H1 (cell line): ENCODE measurements around the gene SLC2A11. TPM values are rescaled to one million over a fixed set of nuclear protein-coding genes. Genes with fewer than 3 reads are reported as not detected.

ENCODE experiments used
- CTCF ChIA-PET: fragments of 300-600 bp; sonication (Branson Sonifier 250); formaldehyde crosslinking; loops from one replicate; lab custom pipeline; 2021; ENCODE audit not compliant: partially characterized antibody; lab: Charles Lee
- POLR2A ChIA-PET: fragments of 300-600 bp; sonication (Branson Sonifier 250); formaldehyde crosslinking; loops from one replicate; lab custom pipeline; 2021; ENCODE audit warnings: inconsistent platforms; ENCODE audit not compliant: partially characterized antibody; lab: Charles Lee
- DNase-seq, 2 experiments: peaks; one replicate each; pipeline versions ENCODE4 v3.0.0 to v3.0.0-alpha.2; 2010 to 2022; ENCODE audit warnings: low spot score in 2 of 2, low read depth in 1 of 2, mixed read lengths in 1 of 2
- FAIRE-seq: peaks from 2 replicates; lab custom pipeline; 2011; peaks lifted over from hg19 to GRCh38; lab: Jason Lieb, UNC
- H2AFZ ChIP-seq: 2 replicates; pipeline ENCODE4 v1.8.1; 2012; ENCODE audit warnings: low read length, inconsistent platforms
- H2AK5ac ChIP-seq: 2 replicates; pipeline ENCODE4 v1.6.1; 2013; ENCODE audit warnings: low read depth, low read length
- H2BK120ac ChIP-seq: replicated peaks from 2 replicates; pipeline ENCODE3; 2013; ENCODE audit warnings: low read depth, low read length, inconsistent platforms
- H2BK12ac ChIP-seq: 2 replicates; pipeline ENCODE4 v1.6.1; 2013; ENCODE audit warnings: low read depth, low read length
- H2BK15ac ChIP-seq: 2 replicates; pipeline ENCODE4 v1.6.1; 2013; ENCODE audit warnings: low read length
- H2BK20ac ChIP-seq: 2 replicates; pipeline ENCODE4 v1.6.1; 2013; ENCODE audit warnings: low read length
- H2BK5ac ChIP-seq: 2 replicates; pipeline ENCODE4 v1.6.1; 2013; ENCODE audit warnings: low read depth, low read length
- H3K14ac ChIP-seq: 2 replicates; pipeline ENCODE4 v1.6.1; 2013; ENCODE audit warnings: inconsistent platforms; ENCODE audit not compliant: insufficient read length
- H3K18ac ChIP-seq: 2 replicates; pipeline ENCODE4 v1.6.1; 2013; ENCODE audit warnings: low read length; ENCODE audit errors: extremely low read depth
- H3K23ac ChIP-seq: 2 replicates; pipeline ENCODE4 v1.6.1; 2013; ENCODE audit warnings: inconsistent platforms; ENCODE audit not compliant: insufficient read length
- H3K23me2 ChIP-seq: 2 replicates; pipeline ENCODE4 v1.6.1; 2013; ENCODE audit warnings: low read depth, low read length
- H3K27ac ChIP-seq: 2 replicates; pipeline ENCODE4 v1.6.1; 2011; ENCODE audit warnings: low read depth, low read length, inconsistent platforms
- H3K27me3 ChIP-seq, 4 experiments: replicated peaks in 1 of 4; 1 replicate in 1 of 4; 2 replicates in 3 of 4; pipeline versions ENCODE4 v1.6.1 to v1.8.1; 2011 to 2013; ENCODE audit warnings: low read length in 3 of 4, mild to moderate bottlenecking in 3 of 4, inconsistent platforms in 2 of 4, mixed read lengths in 2 of 4, moderate library complexity in 1 of 4; ENCODE audit not compliant: control insufficient read depth in 3 of 4, insufficient read depth in 3 of 4; ENCODE audit errors: extremely low read depth in 1 of 4
- H3K36me3 ChIP-seq, 4 experiments: 2 replicates each; pipeline versions ENCODE4 v1.6.1 to v1.8.1; 2011 to 2013; ENCODE audit warnings: mild to moderate bottlenecking in 4 of 4, low read length in 3 of 4, moderate library complexity in 2 of 4, control low read depth in 1 of 4, inconsistent platforms in 1 of 4; ENCODE audit not compliant: insufficient read depth in 4 of 4, control insufficient read depth in 2 of 4
- H3K4ac ChIP-seq: replicated peaks from 2 replicates; pipeline ENCODE3; 2013; ENCODE audit warnings: low read length, low read depth, mixed read lengths, inconsistent platforms; ENCODE audit not compliant: insufficient read length
- H3K4me1 ChIP-seq, 4 experiments: replicated peaks in 1 of 4; 1 replicate in 1 of 4; 2 replicates in 3 of 4; pipeline versions ENCODE4 v1.6.1 to v1.8.1; 2011 to 2013; ENCODE audit warnings: low read length in 3 of 4, inconsistent platforms in 2 of 4, mixed read lengths in 1 of 4; ENCODE audit not compliant: insufficient read depth in 4 of 4, control insufficient read depth in 3 of 4
- H3K4me2 ChIP-seq, 2 experiments: 2 replicates each; pipeline versions ENCODE4 v1.6.1 to v1.8.1; 2011 to 2013; ENCODE audit warnings: low read depth in 2 of 2, low read length in 2 of 2, control low read depth in 1 of 2, inconsistent platforms in 1 of 2, mild to moderate bottlenecking in 1 of 2; ENCODE audit not compliant: insufficient read depth in 1 of 2
- H3K4me3 ChIP-seq, 4 experiments: fragments of 200-600, 300-600 bp in 1 of 4; sonication (generic), shearing (Covaris generic), sonication (Bioruptor Twin) in 1 of 4; 2 replicates each; pipeline versions ENCODE4 v1.5.1 to v1.8.1; 2011 to 2016; ENCODE audit warnings: low read length in 4 of 4, low read depth in 3 of 4, control low read depth in 2 of 4, inconsistent platforms in 2 of 4, mild to moderate bottlenecking in 2 of 4, mixed read lengths in 1 of 4, moderate library complexity in 1 of 4; ENCODE audit not compliant: insufficient read depth in 2 of 4; ENCODE audit errors: extremely low read depth in 1 of 4
- H3K56ac ChIP-seq: replicated peaks from 2 replicates; pipeline ENCODE3; 2013; ENCODE audit warnings: low read depth, mild to moderate bottlenecking, mixed read lengths, low read length, inconsistent platforms; ENCODE audit not compliant: insufficient read length
- H3K79me1 ChIP-seq: 2 replicates; pipeline ENCODE4 v1.6.1; 2013; ENCODE audit warnings: low read depth, low read length, control low read depth
- H3K79me2 ChIP-seq, 2 experiments: 2 replicates each; pipeline versions ENCODE4 v1.6.1 to v1.8.1; 2012 to 2013; ENCODE audit warnings: low read length in 2 of 2, mild to moderate bottlenecking in 2 of 2, inconsistent platforms in 1 of 2; ENCODE audit not compliant: insufficient read depth in 2 of 2, control insufficient read depth in 1 of 2
- H3K9ac ChIP-seq, 4 experiments: replicated peaks in 1 of 4; 1 replicate in 1 of 4; 2 replicates in 3 of 4; pipeline versions ENCODE4 v1.6.1 to v1.8.1; 2011 to 2013; ENCODE audit warnings: low read depth in 3 of 4, low read length in 3 of 4, control low read depth in 2 of 4, mild to moderate bottlenecking in 2 of 4, moderate library complexity in 2 of 4, inconsistent platforms in 1 of 4; ENCODE audit errors: extremely low read depth in 1 of 4
- H3K9me3 ChIP-seq, 2 experiments: 2 replicates each; pipeline versions ENCODE4 v1.6.1 to v1.8.1; 2012 to 2013; ENCODE audit warnings: mild to moderate bottlenecking in 2 of 2, moderate library complexity in 2 of 2, control low read depth in 1 of 2, inconsistent platforms in 1 of 2, low read depth in 1 of 2, low read length in 1 of 2, mixed read lengths in 1 of 2; ENCODE audit not compliant: insufficient read depth in 2 of 2
- H4K20me1 ChIP-seq, 2 experiments: replicated peaks in 1 of 2; 2 replicates each; pipeline versions ENCODE3 to v1.8.1; 2011 to 2013; ENCODE audit warnings: inconsistent platforms in 2 of 2, low read length in 2 of 2, mild to moderate bottlenecking in 1 of 2; ENCODE audit not compliant: insufficient read depth in 2 of 2, control insufficient read depth in 1 of 2
- H4K5ac ChIP-seq: 2 replicates; pipeline ENCODE4 v1.6.1; 2013; ENCODE audit warnings: low read length, low read depth, mixed read lengths, inconsistent platforms; ENCODE audit not compliant: insufficient read length
- H4K8ac ChIP-seq: 2 replicates; pipeline ENCODE4 v1.8.0; 2013; ENCODE audit warnings: mild to moderate bottlenecking, moderate library complexity, low read length, inconsistent platforms; ENCODE audit not compliant: insufficient read depth; ENCODE audit errors: extremely low read depth
- H4K91ac ChIP-seq: replicated peaks from 2 replicates; pipeline ENCODE3; 2013; ENCODE audit warnings: low read length, mixed read lengths, inconsistent platforms; ENCODE audit not compliant: insufficient read length
- ASH2L ChIP-seq: fragments of 200-600, 300-600 bp; sonication (generic); IDR thresholded peaks from one replicate; pipeline ENCODE4 v1.7.1; 2017; ENCODE audit warnings: low read length
- BACH1 ChIP-seq: IDR thresholded peaks from 2 replicates; pipeline ENCODE4 v1.6.1; 2012; ENCODE audit warnings: low read length, improper control_type of control experiment
- CTCF ChIP-seq, 3 experiments: IDR thresholded peaks; 1 replicate in 2 of 3; 2 replicates in 1 of 3; pipeline versions ENCODE4 v1.5.1 to v1.6.1; 2011; ENCODE audit warnings: low read length in 3 of 3, mild to moderate bottlenecking in 3 of 3, inconsistent platforms in 2 of 3, low read depth in 1 of 3, moderate library complexity in 1 of 3; ENCODE audit not compliant: insufficient read depth in 1 of 3; ENCODE audit errors: control extremely low read depth in 1 of 3
- GTF2F1 ChIP-seq: IDR thresholded peaks from 2 replicates; pipeline ENCODE4 v1.6.1; 2012; ENCODE audit warnings: low read depth, low read length, improper control_type of control experiment, borderline replicate concordance
- KDM5A ChIP-seq: fragments of 200-600 bp; IDR thresholded peaks from 2 replicates; pipeline ENCODE4 v1.7.1; 2012; ENCODE audit warnings: mild to moderate bottlenecking, low read length, inconsistent platforms, mixed read lengths
- POLR2AphosphoS5 ChIP-seq: IDR thresholded peaks from 2 replicates; pipeline ENCODE4 v1.6.1; 2011; ENCODE audit warnings: low read depth, low read length
- SAP30 ChIP-seq: fragments of 300-600 bp; sonication (generic); IDR thresholded peaks from 2 replicates; pipeline ENCODE4 v1.7.1; 2012; ENCODE audit warnings: low read length, moderate library complexity, mild to moderate bottlenecking, inconsistent platforms; ENCODE audit not compliant: insufficient read depth, insufficient replicate concordance
- SP4 ChIP-seq: IDR thresholded peaks from 2 replicates; pipeline ENCODE4 v1.6.1; 2012; ENCODE audit warnings: low read length, inconsistent platforms
- SUZ12 ChIP-seq: fragments of 200-600 bp; sonication (generic); IDR thresholded peaks from 2 replicates; pipeline ENCODE4 v1.6.1; 2012; ENCODE audit warnings: mild to moderate bottlenecking, inconsistent platforms, low read length, moderate library complexity, mixed read lengths
- YY1 ChIP-seq: IDR thresholded peaks from 2 replicates; pipeline ENCODE4 v1.6.1; 2011; ENCODE audit warnings: low read depth, mild to moderate bottlenecking, low read length
- WGBS, 2 experiments: shearing (Covaris generic) in 1 of 2; methylation state at CpG; one replicate each; pipeline versions ENCODE4 v1.1.6 to v1.1.7; 2013 to 2015; ENCODE audit warnings: low lambda C conversion rate in 2 of 2, mixed read lengths in 2 of 2, inconsistent platforms in 1 of 2, low coverage in 1 of 2, missing lambda C conversion rate in 1 of 2; ENCODE audit not compliant: insufficient replicate concordance in 2 of 2, insufficient coverage in 1 of 2, insufficient read length in 1 of 2; ENCODE audit errors: extremely low coverage in 1 of 2, missing lambda C conversion rate in 1 of 2; 5-methylcytosine and 5-hydroxymethylcytosine counted together
- polyA plus RNA-seq, 7 experiments: library from polyadenylated mRNA; depleted of rRNA in 3 of 7; stranded (reverse) in 5 of 7; unstranded in 2 of 7; fragments of >200 nt in 5 of 7; fragments of 200-250 nt in 2 of 7; gene quantifications; 1 replicate in 5 of 7; 2 replicates in 1 of 7; 4 replicates in 1 of 7; pipeline versions ENCODE4 v1.2.1 to v1.2.3, GENCODE V29; 2011 to 2013; ENCODE audit warnings: missing spikeins in 2 of 7, mixed read lengths in 2 of 7
- total RNA-seq: library from RNA; stranded (reverse); fragmentation: NEBNext Ultra II Directional; extraction: Animal tissue kit (Norgen Biotek cat#: 25700); gene quantifications from 2 replicates; pipeline ENCODE4 v1.2.1, GENCODE V29; 2021

The SLC2A11 gene
- total and polyA plus RNA-seq, 2 of the 8 experiments (the other 6 are each of a cell fraction or from before 2014, with no cell fraction given) = 10.7 to 12.5 TPM

- H3K23me2 ChIP-seq = peaks cover 2% of the 10 kb centered on the region; the same call in 1 of the 2 replicates
- no peak overlapping the region for H3K56ac ChIP-seq
- H2AK5ac ChIP-seq = no peak overlapping the region
- no peak overlapping the region for H2BK5ac ChIP-seq
- H3K4me2 ChIP-seq = no peak overlapping the region
- H2BK12ac ChIP-seq = no peak overlapping the region
- H3K4ac ChIP-seq = no peak overlapping the region
- no peak overlapping the region for H3K9ac ChIP-seq
- H3K27ac ChIP-seq = no peak overlapping the region
- H4K91ac ChIP-seq = no peak overlapping the region
- 0 out of 7 replicates have a peak, but pooled peaks cover 0 to 2% (median 0%) of the 10 kb centered on the region in 4 experiments for H3K27me3 ChIP-seq
- 93% methylated on average over 12 of the region's 12 CpGs; no CpG with 5 or more reads in 1 of the 2 experiments for WGBS, 2 experiments
- H2BK120ac ChIP-seq = no peak overlapping the region
- H3K18ac ChIP-seq = no peak overlapping the region
- H4K8ac ChIP-seq = no peak overlapping the region
- H3K4me1 ChIP-seq = peaks cover 5 to 13% (median 10%) of the 10 kb centered on the region in 4 experiments
- no peaks in the 10 kb centered on the region for H3K79me1 ChIP-seq
- no peak overlapping the region for H3K14ac ChIP-seq
- no peak overlapping the region for H2AFZ ChIP-seq
- no peak overlapping the region for H2BK15ac ChIP-seq
- no peak overlapping the region for H4K5ac ChIP-seq
- FAIRE-seq = no peak
- no peaks in the 10 kb centered on the region for H4K20me1 ChIP-seq
- no peak overlapping the region for H3K23ac ChIP-seq
- CTCF ChIA-PET = interaction anchor here (0.7 to 3.5 kb wide), 4 partner anchors 8 to 39 kb away, joined by 3 to 13 read pairs (median 4); no protein-coding TSS in a partner anchor
- no peak overlapping the region for H2BK20ac ChIP-seq
- no peaks in the 10 kb centered on the region for H3K36me3 ChIP-seq
- no peak for DNase-seq
- H3K9me3 ChIP-seq = peaks cover 0 to 6% of the 10 kb centered on the region in 2 experiments; a peak in 1 of 4 replicates
- POLR2A ChIA-PET = interaction anchor here (1.1 to 5.3 kb wide), 4 partner anchors 9 to 53 kb away, joined by 4 to 31 read pairs (median 10); partner anchors contain the start of gene MIF
- H3K79me2 ChIP-seq = no peaks in the 10 kb centered on the region
- H3K4me3 ChIP-seq = no peak overlapping the region
- TF ChIP-seq POLR2AphosphoS5 (no peak), SAP30 (no peak), SP4 (no peak), KDM5A (no peak), SUZ12 (no peak), GTF2F1 (no peak), YY1 (no peak), BACH1 (no peak), ASH2L (no peak), CTCF (IDR thresholded peaks at IDR 0.05; ENCODE audit: control extremely low read depth in 1 of 3, insufficient read depth in 1 of 3, low read depth in 1 of 3, low read length in 3 of 3) (no peak)
Observed at GRCh38 chr22:23911318-23911980, 53.8 kb downstream of the SLC2A11 start.
